LoVo (cell line): ENCODE data around the gene POP7.
A peak's percentile ranks its signal among the peaks of the same experiment; 100 is the strongest.
"Not testable (repeated sequence)": the region's sequence is repeated elsewhere in the genome, so short reads cannot be mapped to it uniquely, and the experiment has no call there.

ENCODE experiments used
- DNase-seq: peaks from one replicate; pipeline ENCODE4 v3.0.0-alpha.2; 2016; ENCODE audit warnings: low spot score

The POP7 gene

DNA sequence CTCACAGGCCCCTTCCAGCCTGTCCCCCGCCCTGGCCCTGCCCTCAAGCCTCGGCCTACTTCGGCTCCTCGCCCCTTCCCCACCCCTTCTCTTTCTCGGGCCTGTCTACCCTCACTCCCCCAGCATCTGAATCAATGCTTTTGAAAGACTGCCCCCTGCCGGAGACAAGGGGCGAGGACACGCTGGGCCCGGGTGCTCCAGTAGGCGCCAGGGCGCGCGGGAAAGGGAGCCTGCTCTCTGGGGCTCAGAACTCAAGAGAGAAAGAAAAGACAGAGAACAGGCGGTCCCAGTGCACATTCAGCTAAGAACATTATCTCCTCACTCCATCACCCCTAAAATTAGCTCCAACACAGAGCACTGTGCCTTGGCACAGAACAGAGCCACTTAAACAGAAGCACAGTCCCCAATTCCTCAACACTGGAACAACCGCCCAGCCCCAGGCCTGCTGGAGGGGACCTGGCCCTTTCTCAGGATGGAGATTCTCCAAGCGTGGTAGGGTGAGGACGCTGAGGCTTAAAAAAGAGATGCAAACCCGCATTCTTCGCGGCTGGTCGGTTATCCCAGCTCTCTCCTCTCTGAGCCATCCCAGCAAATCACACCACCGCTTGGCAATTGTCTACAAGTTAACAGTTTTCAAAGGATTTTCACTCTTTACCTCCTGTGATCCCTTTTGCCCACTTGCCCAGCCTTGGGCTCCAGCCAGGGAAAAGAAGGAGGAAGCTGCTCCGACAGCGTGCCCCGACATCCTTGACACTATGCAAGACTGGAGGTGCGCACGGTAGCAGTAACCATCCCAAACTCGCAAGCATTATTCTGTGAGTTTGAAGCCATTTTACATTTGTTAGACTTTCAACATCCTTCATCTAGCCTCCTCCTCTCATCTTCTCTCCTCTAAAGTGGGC is 14.0 kb upstream of the POP7 start:
- DNase-seq = peak; percentile 66

DNA sequence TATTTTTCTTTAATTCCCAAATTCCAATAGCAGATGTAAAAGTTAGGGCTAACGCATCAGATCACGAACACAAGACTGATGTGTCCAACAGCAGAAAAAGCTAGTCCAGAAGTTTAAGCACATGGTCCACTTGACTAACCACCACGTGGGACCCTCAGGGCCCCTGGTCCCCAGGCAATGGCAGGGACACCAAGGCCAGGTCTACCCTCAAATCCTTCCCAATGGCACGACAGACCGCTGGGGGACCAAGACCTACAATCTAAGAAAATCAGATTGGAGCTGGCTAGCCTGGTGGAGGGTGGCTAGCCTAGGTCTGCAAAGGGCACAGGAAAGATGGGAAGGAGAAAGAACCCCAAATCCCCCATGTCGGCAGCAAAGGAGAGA is 13.4 kb upstream of the POP7 start:
- DNase-seq = no peak

DNA sequence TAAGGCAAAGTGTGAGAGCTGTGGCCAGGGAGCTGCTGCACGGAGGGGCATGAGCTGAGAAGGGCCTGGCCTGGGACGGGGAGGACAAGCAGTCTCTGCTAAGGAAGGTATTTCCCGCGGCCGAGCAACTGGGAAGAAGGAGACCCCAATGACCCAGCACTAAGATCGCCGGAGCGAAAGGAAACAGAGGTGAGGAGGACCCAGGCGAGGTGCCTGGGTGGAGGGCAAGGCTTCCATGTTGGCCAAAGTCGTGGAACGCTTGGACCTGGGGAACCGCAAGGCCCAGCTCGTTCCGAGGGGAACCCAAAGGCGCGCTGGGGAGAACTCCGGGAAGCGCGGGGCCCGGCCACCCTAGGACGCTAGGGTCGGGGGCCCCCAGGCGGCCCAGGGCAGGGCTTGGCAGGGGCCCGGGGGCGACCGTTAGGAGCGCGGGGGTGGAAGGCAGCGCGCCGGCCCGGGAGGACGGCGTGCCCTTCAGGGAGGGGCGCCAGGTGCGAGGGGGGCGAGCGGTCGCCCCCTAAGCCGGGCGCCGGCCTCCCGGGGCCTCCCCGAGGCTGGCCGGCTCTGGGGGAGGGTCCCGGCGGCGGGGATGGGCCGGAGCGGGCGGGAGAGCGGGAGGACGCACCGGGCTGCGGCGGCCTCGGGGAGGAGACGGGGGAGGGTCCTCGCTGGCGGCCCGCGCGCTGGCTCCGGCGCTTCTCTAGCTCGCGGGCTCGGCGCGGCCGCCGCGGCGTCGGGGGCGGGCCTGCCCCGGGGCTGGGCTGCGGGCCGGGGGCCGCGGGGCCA is 12.4 kb upstream of the POP7 start:
- no peak for DNase-seq

DNA sequence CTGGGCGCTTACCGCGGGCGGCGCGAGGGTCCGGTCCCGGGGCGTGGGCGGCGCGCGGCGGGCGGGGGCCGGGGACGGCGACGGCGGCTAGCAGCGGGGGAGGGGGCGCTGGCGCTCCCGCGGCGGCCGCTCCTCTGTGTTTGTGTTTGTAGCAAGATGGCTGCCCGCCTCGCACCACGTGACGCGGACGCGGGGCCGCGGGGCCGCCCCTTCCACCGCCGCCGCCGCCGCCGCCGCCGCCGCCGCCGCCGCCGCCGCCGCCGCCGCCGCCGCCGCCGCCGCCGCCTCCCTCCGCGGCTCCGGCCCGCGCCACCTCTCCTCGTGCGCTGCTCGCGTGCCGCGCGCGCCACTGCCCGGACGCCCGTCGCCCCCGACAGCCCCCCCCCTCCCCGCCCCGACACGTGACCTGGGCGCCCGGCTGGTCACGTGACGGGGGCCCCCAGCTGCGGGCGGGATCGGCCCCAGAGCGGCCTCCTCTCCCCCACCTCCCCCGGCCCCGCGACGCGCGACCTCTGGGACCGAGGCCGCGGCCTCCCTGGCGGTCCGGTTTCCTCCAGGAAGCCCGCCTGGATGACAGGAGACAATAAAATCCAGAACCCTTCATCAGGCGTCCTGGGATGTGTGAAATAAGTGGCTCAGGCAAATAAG is 11.7 kb upstream of the POP7 start, which contains the start of gene GIGYF1:
Gene GIGYF1, minus strand, starts transcription at position 153 of the 648 bp plus-strand sequence. CDS start 6,012 bp downstream, outside the sequence.
- peak; percentile 81 for DNase-seq

DNA sequence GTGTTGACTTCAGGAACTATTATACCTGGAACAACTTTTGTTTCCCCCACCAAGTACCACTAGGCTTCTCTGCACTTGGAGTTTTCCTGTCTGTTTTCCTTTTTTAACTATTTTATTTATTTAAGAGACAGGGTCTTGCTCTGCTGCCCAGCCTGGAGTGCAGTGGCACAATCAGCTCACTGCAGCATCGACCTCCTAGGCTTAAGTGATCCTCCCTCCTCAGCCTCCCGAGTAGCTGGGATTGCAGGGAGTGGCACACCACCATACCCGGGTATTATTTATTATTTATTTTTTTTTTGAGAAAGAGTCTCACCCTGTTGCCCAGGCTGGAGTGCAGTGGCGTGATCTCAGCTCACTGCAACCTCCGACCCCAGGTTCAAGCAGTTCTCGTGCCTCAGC is 9.8 kb upstream of the POP7 start:
- DNase-seq = no peak

DNA sequence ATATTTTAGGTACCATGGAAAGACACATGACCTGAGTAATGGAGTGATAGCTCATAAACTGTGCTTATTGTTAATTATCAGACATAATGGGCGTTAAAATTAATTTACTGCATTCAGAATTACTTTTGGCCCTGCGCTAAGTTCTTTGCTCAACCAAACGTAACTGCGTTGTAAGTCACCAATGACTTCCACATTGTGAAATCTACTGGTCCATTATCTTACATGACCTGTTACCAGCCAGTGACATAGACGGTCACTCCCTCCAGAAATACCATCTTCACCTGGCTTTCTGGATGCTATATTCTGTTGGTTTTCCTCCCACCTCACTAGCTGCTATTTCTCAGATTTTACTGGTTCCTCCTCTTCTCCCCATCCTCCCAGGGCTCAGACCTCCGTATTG is 6.9 kb upstream of the POP7 start:
- DNase-seq = no peak

DNA sequence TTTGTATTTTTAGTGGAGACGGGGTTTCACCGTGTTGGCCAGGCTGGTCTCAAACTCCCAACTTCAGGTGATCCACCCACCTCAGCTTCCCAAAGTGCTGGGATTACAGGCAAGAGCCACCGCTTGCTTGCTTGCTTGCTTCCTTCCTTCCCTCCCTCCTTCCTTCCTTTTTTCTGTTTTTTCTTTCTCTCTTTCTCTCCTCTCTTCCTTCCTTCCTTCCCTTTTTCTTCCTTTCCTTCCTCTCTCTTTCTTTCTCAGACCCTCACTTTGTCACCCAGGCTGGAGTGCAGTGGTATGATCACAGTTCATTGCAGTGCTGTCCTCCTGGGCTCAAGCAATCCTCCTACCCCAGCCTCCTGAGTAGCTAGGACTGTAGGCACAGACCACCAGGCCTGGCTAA is 4.8 kb upstream of the POP7 start:
- not testable (repeated sequence) for DNase-seq

DNA sequence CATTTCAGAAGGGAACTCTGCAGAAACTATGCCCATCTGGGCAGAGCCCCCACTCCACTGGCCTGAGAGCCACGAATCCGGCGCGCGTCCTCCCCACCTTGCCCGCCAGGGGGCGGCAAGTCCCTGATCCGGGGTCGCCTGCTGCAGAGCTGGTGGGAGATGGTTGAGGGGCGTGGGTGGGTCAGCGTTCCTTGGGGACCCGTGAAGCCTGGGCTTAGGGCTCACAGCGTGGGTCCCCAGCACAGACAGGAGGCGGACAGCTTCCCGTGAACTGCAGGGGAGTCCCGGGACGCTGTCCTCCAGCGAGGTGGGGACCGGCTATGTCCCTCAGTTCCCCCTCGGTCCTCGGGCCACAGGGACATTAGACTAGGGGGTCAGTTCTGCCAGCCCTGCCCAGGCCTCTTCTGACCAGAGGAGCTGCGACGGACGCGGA is 585 bp upstream of the POP7 start:
- peak; percentile 83 for DNase-seq

DNA sequence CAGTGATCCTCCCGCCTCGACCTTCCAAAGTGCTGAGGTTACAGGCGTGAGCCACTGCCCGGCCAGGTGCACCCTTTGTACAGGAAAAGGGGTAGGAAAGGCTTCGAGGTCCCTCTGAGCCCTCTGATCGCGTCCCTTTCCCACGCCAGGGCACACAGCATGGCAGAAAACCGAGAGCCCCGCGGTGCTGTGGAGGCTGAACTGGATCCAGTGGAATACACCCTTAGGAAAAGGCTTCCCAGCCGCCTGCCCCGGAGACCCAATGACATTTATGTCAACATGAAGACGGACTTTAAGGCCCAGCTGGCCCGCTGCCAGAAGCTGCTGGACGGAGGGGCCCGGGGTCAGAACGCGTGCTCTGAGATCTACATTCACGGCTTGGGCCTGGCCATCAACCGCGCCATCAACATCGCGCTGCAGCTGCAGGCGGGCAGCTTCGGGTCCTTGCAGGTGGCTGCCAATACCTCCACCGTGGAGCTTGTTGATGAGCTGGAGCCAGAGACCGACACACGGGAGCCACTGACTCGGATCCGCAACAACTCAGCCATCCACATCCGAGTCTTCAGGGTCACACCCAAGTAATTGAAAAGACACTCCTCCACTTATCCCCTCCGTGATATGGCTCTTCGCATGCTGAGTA is 871 bp downstream of the POP7 start:
- DNase-seq = no peak

DNA sequence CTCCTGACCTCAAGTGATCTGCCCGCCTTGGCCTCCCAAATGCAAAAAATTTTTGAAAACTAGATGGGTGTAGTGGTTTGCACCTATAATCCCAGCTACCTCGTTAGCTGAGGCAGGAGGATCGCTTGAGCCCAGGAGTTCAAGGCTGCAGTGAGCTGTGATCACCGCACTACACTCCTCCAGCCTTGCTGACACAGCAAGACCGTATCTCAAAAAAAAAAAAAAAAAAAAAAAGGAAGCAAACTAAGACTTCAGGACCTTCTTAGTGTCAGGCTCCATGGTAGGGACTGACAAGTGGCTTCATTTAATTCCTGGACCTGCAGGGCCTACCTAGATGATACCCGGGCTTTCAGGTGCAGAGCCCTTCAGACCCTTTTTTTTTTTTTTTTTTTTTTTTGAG is 2.5 kb downstream of the POP7 start:
- DNase-seq = no peak

DNA sequence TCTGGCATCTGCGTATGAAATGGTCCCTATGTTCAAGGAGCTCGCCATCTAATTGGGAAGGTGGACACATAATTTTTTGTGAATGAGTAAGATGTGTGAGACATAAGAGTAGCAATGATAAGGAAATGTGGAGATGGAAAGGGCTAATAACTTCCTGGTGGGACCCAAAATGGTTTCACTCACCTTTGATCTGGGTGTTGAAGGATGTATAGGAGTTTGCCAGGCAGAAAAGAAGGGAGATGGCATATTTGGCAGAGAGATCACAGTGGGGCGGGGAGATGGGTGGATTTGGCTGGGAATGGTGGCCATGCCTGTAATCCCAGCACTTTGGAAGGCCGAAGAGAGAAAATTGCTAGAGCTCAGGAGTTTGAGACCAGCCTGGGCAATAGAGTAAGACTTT is 4.5 kb downstream of the POP7 start:
- DNase-seq = no peak

DNA sequence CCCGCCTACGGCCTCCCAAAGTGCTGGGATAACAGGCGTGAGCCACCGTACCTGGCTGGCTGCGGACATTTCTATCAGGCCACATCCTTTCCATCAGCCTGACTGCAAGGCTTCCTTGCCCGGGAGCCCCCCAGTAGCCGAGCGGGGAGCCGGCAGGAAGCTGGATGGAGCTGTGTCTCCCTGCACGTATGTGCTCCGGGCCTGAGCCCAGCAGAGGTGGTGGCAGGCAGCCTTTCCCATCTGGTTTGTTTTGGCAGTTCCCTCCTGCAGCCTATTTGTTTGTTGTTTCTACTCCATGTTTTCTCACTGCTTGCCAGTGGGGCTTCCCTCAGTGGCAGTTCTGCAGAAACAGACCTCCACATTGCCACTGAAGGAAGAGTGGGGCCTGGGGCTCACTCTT is 5.4 kb downstream of the POP7 start:
- no peak for DNase-seq

DNA sequence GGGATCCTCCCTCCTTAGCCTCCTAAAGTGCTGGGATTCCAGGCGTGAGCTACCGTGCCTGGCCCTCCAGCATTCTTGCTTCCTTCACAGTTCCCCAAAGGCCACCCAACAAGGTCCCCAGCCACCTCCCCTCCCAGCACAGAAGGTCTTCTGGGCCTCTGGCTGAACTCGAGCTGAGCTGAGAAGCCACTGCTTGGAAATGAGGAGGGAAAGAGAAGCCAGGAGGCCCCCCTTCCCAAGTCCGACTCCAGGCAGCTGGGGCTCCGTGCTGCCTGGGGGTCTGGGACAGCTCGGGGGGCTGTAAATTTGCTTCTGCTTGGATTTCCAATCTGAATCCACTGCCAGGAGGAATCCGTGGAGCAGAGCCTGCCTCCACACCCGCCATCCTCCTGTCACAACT is 8.8 kb downstream of the POP7 start:
- DNase-seq = no peak

DNA sequence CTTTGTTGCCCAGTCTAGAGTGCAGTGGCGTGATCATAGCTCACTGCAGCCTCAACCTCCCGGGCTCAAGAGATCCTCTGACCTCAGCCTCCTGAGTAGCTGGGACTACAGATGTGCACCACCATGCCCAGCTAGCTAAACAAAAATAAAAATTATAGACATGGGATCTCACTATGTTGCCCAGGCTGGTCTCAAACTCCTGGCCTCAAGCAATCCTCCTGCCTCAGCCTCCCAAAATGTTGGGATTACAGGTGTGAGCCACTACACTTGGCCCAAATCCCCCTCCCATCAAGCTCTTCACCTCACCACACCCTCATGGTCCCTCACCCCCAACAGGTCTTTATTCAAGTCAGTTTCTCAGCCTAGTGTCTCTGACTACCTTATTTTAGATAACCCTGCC is 11.2 kb downstream of the POP7 start:
- DNase-seq = not testable (repeated sequence)

DNA sequence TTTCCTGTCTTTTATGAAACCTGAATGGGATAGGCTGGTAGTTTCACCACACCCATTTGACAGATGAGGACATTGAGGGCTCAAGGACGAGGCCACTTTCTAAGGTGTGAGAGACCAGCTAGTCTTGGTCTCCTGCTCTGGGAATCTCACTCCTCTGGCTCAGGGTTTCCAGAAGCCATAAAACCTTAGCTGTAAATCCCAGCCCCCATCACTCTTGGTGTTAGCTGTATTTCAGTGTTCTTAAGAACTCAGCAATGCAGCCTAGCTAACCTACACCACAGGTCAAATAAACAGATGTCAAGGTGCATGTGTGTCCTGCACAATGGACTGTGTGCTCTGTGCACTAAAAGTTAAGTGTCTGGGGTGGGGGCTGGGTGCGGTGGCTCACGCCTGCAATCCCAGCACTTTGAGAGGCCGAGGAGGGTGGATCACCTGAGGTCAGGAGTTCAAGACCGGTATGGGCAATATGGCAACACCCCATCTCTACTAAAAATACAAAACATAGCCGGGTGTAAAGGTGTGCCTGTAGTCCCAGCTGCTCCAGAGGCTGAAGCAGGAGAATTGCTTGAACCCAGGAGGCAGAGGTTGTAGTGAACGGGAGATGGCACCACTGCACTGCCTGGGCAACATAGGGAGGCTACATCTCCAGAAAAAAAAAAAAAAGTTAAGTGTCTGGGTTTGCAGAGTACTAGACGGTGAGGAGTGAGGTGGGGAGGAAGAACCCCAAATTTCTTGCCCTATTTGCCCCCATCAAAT is 13.8 kb downstream of the POP7 start:
- DNase-seq = no peak

DNA sequence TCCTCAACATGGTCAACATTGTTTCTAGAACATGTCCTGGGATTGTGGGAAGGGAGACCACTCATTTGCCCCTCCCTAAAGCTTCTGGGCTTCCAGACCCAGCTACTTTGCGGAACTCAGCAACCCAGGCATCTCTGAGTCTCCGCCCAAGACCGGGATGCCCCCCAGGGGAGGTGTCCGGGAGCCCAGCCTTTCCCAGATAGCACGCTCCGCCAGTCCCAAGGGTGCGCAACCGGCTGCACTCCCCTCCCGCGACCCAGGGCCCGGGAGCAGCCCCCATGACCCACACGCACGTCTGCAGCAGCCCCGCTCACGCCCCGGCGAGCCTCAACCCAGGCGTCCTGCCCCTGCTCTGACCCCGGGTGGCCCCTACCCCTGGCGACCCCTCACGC is 14.4 kb downstream of the POP7 start, which contains the start of gene EPO:
Gene EPO, plus strand, starts transcription at position 190 of the 392 bp plus-strand sequence. CDS start 513 bp downstream, outside the sequence.
- DNase-seq = no peak

DNA sequence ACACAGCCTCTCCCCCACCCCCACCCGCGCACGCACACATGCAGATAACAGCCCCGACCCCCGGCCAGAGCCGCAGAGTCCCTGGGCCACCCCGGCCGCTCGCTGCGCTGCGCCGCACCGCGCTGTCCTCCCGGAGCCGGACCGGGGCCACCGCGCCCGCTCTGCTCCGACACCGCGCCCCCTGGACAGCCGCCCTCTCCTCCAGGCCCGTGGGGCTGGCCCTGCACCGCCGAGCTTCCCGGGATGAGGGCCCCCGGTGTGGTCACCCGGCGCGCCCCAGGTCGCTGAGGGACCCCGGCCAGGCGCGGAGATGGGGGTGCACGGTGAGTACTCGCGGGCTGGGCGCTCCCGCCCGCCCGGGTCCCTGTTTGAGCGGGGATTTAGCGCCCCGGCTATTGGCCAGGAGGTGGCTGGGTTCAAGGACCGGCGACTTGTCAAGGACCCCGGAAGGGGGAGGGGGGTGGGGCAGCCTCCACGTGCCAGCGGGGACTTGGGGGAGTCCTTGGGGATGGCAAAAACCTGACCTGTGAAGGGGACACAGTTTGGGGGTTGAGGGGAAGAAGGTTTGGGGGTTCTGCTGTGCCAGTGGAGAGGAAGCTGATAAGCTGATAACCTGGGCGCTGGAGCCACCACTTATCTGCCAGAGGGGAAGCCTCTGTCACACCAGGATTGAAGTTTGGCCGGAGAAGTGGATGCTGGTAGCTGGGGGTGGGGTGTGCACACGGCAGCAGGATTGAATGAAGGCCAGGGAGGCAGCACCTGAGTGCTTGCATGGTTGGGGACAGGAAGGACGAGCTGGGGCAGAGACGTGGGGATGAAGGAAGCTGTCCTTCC is 15.0 kb downstream of the POP7 start:
- DNase-seq = no peak

DNA sequence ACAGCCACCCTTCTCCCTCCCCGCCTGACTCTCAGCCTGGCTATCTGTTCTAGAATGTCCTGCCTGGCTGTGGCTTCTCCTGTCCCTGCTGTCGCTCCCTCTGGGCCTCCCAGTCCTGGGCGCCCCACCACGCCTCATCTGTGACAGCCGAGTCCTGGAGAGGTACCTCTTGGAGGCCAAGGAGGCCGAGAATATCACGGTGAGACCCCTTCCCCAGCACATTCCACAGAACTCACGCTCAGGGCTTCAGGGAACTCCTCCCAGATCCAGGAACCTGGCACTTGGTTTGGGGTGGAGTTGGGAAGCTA is 15.5 kb downstream of the POP7 start:
- no peak for DNase-seq

DNA sequence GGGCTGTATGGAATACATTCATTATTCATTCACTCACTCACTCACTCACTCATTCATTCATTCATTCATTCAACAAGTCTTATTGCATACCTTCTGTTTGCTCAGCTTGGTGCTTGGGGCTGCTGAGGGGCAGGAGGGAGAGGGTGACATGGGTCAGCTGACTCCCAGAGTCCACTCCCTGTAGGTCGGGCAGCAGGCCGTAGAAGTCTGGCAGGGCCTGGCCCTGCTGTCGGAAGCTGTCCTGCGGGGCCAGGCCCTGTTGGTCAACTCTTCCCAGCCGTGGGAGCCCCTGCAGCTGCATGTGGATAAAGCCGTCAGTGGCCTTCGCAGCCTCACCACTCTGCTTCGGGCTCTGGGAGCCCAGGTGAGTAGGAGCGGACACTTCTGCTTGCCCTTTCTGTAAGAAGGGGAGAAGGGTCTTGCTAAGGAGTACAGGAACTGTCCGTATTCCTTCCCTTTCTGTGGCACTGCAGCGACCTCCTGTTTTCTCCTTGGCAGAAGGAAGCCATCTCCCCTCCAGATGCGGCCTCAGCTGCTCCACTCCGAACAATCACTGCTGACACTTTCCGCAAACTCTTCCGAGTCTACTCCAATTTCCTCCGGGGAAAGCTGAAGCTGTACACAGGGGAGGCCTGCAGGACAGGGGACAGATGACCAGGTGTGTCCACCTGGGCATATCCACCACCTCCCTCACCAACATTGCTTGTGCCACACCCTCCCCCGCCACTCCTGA is 16.7 kb downstream of the POP7 start:
- DNase-seq = no peak

DNA sequence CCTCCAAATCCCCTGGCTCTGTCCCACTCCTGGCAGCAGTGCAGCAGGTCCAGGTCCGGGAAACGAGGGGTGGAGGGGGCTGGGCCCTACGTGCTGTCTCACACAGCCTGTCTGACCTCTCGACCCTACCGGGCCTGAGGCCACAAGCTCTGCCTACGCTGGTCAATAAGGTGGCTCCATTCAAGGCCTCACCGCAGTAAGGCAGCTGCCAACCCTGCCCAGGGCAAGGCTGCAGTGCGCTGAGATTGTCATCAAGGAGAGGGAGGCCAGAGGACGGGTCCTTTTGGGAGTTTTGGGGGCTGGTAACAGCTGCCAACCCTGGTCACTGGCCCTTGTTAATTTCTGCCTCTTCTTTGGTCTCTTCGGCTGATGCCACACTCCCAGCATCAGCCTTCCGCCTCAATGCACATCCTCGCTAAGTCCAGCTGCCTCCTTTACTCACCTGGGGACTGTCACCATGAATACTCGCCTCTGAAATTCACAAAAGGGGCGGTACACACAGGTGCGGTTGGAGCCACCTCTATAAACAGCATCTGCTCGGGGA is 17.9 kb downstream of the POP7 start:
- DNase-seq = no peak
